Loucy (cell line): ENCODE data around the gene ERCC4.

Experiments
- CTCF ChIP-seq: fragments of 200-600 bp; sonication (generic); conservative IDR thresholded peaks from 2 replicates; pipeline ENCODE4 v1.5.1; 2014; ENCODE audit warnings: mild to moderate bottlenecking, antibody characterized with exemption, low read length
- EZH2phosphoT487 ChIP-seq: fragments of 200-600 bp; IDR thresholded peaks from 2 replicates; pipeline ENCODE4 v1.6.1; 2018; ENCODE audit warnings: antibody characterized with exemption, mild to moderate bottlenecking, moderate library complexity, borderline replicate concordance

- TF ChIP-seq CTCF, result no peak
- TF ChIP-seq EZH2phosphoT487, result no peak
These were observed 21.7 kb upstream of the ERCC4 start for GRCh38 chr16:13898233-13898632.
